ENCODE data around the gene NF2. TPM values are rescaled to one million over a fixed set of nuclear protein-coding genes. Genes with fewer than 3 reads are reported as not detected.

The NF2 gene
- total RNA-seq, 1 experiment from 2014 or later, result 132 TPM

DNA sequence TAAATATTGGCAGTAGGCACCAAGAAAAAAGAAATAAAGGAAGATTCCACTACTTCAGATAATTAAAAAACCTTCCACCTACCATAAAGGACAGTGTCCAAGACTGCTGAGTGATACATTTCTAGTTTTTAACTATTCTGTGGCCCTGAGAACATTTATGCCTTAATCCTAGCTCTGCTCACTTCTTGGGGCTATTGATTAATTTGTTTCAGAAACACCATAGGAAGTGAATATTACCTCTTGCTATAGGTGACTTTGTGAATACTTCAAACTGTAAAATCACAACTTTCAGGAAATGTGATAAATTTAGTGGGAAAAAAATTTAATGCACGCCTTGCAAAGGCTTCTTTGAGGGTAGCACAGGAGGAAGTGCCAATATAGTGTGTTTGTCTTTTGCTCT lies 35.2 kb downstream of the NF2 start:
- Mint-ChIP-seq H3K4me3 (ENCODE audit: low read depth, unreplicated experiment) (no peak overlapping the region), H3K9me3 (ENCODE audit: low read depth, unreplicated experiment) (no peaks in the 10 kb centered on the region), H3K27me3 (ENCODE audit: unreplicated experiment) (no peaks in the 10 kb centered on the region), H3K27ac (ENCODE audit: unreplicated experiment) (no peak overlapping the region), H3K36me3 (ENCODE audit: insufficient read depth, unreplicated experiment) (peaks cover 30% of the 10 kb centered on the region), H3K4me1 (ENCODE audit: low read depth, unreplicated experiment) (peaks cover 5% of the 10 kb centered on the region)
- no TSS peak for BruUV-seq (replicated peaks)
- CTCF ChIA-PET, result no interaction called here
- no peak for TF ChIP-seq CTCF (IDR thresholded peaks at IDR 0.05; ENCODE audit: unreplicated experiment)
- DNase-seq, result no peak
- intact Hi-C loops (cut with micrococcal nuclease; ENCODE audit: unreplicated experiment), result loop anchor here (5.0 to 10.0 kb wide), 2 partner anchors 366 to 449 kb away; no protein-coding TSS in a partner anchor

DNA sequence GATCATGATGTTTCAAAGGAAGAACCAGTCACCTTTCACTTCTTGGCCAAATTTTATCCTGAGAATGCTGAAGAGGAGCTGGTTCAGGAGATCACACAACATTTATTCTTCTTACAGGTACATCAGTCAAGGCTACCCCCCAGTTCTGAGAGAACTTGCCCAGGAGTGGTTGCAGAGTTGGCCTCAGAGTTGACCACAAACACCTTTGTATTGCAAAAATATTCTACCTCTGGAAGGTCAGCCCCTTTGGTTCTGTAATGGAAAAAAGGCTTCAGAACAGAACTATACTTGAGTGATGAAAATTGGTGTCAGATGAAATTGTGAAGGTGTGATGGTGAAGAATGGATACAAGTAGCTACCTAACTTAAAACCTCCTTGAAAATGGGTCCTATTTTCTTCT lies 35.7 kb downstream of the NF2 start:
- TF ChIP-seq CTCF (IDR thresholded peaks at IDR 0.05; ENCODE audit: unreplicated experiment), result no peak
- no peak overlapping the region for H3K4me3 Mint-ChIP-seq (ENCODE audit: low read depth, unreplicated experiment)

DNA sequence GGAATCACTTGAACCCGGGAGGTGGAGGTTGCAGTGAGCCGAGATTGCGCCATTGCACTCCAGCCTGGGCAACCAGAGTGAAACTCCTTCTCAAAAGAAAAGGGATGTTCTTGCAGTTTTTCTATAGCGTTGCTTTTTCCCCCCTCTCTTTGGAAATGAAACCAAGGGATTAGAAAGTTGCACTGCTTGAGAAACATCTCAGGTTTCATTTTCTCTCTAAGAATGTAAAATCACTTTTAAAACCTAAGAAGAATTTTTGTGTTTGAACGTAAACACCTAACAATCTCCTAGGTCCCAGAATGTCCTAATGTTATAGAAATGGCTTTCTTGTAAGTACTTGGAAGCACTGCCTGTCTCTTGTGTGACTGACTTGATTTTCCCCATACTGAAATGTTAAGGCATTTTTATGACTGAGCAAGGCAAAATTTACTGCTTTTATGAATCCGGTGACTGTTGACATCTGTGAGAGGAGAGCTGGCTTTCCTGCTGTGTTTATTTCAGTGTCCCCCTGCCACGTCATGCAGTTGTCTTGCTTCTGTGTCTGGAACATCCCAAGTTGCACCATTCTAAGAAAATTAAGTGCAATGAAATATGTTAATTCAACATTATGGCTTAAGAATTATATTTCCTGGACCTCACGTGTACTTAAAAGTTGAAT lies 37.7 kb downstream of the NF2 start:
- no peak for DNase-seq
- Mint-ChIP-seq H3K27ac (ENCODE audit: unreplicated experiment) (no peak overlapping the region), H3K9me3 (ENCODE audit: low read depth, unreplicated experiment) (no peaks in the 10 kb centered on the region), H3K4me3 (ENCODE audit: low read depth, unreplicated experiment) (no peak overlapping the region), H3K4me1 (ENCODE audit: low read depth, unreplicated experiment) (no peaks in the 10 kb centered on the region), H3K36me3 (ENCODE audit: insufficient read depth, unreplicated experiment) (peaks cover 30% of the 10 kb centered on the region), H3K27me3 (ENCODE audit: unreplicated experiment) (no peaks in the 10 kb centered on the region)
- BruUV-seq (replicated peaks), result no TSS peak
- no peak for TF ChIP-seq CTCF (IDR thresholded peaks at IDR 0.05; ENCODE audit: unreplicated experiment)
- CTCF ChIA-PET, result no interaction called here
- intact Hi-C loops (cut with micrococcal nuclease; ENCODE audit: unreplicated experiment), result no loop called here

More for the DNA sequence above, 35.7 kb downstream of the NF2 start:
- H3K27me3 Mint-ChIP-seq (ENCODE audit: unreplicated experiment), result no peaks in the 10 kb centered on the region
- H3K27ac Mint-ChIP-seq (ENCODE audit: unreplicated experiment), result no peak overlapping the region
- intact Hi-C loops (cut with micrococcal nuclease; ENCODE audit: unreplicated experiment), result loop anchor here (5.0 to 10.0 kb wide), 2 partner anchors 366 to 448 kb away; no protein-coding TSS in a partner anchor
- peaks cover 30% of the 10 kb centered on the region for H3K36me3 Mint-ChIP-seq (ENCODE audit: insufficient read depth, unreplicated experiment)
- BruUV-seq (replicated peaks), result no TSS peak
- H3K4me1 Mint-ChIP-seq (ENCODE audit: low read depth, unreplicated experiment), result peaks cover 1% of the 10 kb centered on the region
- no peaks in the 10 kb centered on the region for H3K9me3 Mint-ChIP-seq (ENCODE audit: low read depth, unreplicated experiment)
- DNase-seq, result no peak
- CTCF ChIA-PET, result no interaction called here

- TF ChIP-seq CTCF (IDR thresholded peaks at IDR 0.05; ENCODE audit: unreplicated experiment), result no peak
- H3K27ac Mint-ChIP-seq (ENCODE audit: unreplicated experiment), result no peak overlapping the region
- H3K27me3 Mint-ChIP-seq (ENCODE audit: unreplicated experiment), result no peaks in the 10 kb centered on the region
- no peaks in the 10 kb centered on the region for H3K4me1 Mint-ChIP-seq (ENCODE audit: low read depth, unreplicated experiment)
- CTCF ChIA-PET, result no interaction called here
- H3K9me3 Mint-ChIP-seq (ENCODE audit: low read depth, unreplicated experiment), result no peaks in the 10 kb centered on the region
- intact Hi-C loops (cut with micrococcal nuclease; ENCODE audit: unreplicated experiment), result no loop called here
- peaks cover 31% of the 10 kb centered on the region for H3K36me3 Mint-ChIP-seq (ENCODE audit: insufficient read depth, unreplicated experiment)
- no peak overlapping the region for H3K4me3 Mint-ChIP-seq (ENCODE audit: low read depth, unreplicated experiment)
- BruUV-seq (replicated peaks), result no TSS peak
- no peak for DNase-seq
These were observed 38.4 kb downstream of the NF2 start for GRCh38 chr22:29641700-29642330.

Data from Calu3 (cell line).